Subcutaneous adipose tissue (tissue), 4 donors: ENCODE results near the gene PCDH19. TPM values are rescaled to one million over a fixed set of nuclear protein-coding genes. Genes with fewer than 3 reads are reported as not detected.

Source experiments
- total RNA-seq, 4 donors: library from RNA; depleted of rRNA; stranded (reverse); fragments of >200 nt; gene quantifications; one replicate each; pipeline ENCODE4 v1.1.0, GENCODE V29; 2016
- TF ChIP-seq, protein P1 (sequence below): fragments of 450-650 bp; IDR thresholded peaks from one replicate; pipeline ENCODE4 v1.5.1; 2016; ENCODE audit warnings: low read depth, mild to moderate bottlenecking, control low read depth, antibody characterized with exemption, moderate library complexity

PCDH19 gene
- total RNA-seq, 4 donors from 2014 or later: 1.4 to 4.3 (median 3.6) TPM

DNA sequence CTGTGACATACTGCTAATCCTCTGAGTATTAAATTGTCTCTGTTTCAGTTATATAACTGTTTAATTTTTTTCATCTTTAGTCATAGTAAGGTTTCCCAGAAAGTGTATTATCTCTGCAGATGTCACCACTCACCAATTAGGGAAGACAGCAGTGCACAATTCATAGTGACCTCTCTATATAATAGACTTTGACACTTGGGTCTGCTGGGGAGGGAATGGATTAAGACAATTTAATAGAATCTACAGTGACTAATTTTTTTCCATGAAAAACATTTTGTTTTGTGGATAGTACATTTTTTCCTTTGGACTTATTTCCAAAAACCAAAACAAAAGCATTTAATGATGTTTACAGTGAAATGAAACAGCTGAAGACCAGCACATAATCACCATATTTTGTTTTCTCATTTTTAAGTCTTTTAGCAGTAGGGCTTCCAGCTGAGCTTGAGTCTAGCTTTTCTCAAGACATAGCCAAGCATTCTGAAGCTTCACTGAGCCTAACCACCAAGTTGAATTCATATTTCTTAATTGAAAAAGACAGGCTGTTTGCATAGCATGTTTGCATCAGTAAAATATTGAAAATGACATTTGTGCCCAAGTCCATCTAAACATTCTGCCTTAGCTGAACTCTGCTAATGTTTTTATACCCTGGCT is 69.5 kb downstream of the PCDH19 start:
- TF ChIP-seq, protein P1, sequence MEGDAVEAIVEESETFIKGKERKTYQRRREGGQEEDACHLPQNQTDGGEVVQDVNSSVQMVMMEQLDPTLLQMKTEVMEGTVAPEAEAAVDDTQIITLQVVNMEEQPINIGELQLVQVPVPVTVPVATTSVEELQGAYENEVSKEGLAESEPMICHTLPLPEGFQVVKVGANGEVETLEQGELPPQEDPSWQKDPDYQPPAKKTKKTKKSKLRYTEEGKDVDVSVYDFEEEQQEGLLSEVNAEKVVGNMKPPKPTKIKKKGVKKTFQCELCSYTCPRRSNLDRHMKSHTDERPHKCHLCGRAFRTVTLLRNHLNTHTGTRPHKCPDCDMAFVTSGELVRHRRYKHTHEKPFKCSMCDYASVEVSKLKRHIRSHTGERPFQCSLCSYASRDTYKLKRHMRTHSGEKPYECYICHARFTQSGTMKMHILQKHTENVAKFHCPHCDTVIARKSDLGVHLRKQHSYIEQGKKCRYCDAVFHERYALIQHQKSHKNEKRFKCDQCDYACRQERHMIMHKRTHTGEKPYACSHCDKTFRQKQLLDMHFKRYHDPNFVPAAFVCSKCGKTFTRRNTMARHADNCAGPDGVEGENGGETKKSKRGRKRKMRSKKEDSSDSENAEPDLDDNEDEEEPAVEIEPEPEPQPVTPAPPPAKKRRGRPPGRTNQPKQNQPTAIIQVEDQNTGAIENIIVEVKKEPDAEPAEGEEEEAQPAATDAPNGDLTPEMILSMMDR: no peak

DNA sequence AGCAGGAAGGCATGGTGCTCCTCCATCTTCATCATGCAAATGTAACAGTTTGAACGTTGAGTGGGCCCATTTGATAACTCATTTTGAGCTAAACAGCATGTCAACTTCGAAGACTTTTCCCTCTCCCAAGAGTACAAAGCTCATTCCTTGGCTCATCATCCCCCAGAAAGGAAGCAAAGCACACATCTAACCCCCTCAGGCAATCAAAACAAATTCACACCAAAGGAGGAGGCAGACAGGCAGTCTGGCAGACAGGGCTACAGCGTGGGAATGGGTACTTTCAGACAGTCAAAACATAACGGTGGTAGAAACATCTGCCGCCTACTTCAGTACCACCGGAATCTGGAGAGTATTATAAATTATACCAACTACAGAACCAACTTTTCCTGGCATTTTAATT is 81.7 kb downstream of the PCDH19 start:
- TF ChIP-seq, protein P1: no peak

DNA sequence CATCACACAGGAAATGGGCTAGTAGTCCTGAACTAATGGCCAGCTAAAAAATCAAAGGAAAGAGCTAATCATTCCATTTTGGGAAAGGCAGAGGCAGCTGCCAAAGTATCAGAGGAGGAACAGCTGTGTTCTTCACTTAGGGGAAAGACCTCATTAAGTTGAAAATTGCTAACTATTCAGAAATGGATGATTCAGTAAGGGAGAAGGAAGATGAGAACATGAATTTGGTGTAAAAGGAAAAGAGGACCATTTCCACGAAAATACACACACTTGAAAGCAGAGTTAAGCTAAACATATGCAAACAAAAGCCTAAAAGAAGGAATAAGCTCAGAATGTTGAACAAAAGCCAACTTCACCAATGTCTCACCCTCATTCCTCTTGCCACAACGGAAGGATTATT is 90.4 kb downstream of the PCDH19 start:
- TF ChIP-seq, protein P1: no peak

DNA sequence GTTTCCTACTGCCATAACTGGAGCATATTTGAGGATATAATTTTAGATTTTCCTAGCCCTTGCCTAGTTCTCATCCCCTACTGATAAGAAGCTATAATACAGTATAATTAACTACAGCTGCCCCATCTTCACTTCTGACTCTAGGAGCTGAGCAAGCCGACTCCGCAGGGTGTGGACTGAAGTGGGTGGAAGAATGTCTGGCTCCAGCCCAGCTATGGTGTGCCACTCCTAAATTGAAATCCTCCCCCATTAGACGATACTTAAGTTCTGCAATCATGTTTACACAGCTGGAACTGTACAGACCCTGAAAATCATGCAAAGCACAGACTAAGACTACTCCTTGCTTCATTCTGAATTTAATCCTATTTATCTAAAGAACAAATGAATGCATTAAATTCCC is 93.1 kb downstream of the PCDH19 start:
- TF ChIP-seq, protein P1: no peak

DNA sequence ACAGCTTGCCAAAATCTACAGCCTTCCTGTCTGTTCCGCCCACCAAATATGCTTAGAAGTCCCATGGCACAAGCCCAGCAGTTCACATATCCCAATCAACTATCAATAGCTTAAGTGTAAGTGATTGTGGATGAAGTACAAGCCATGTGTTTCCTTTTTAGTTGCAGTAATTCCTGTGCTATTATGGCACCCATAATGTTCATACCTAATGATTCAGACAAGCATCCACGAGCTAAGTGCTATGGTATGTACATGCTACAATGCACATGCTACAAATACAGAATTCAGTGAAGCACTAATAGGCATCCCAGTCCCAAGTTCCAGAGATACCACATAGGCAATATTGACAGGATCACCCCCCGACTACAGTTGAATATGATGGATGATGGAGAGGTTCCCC is 94.5 kb downstream of the PCDH19 start:
- TF ChIP-seq, protein P1: no peak

DNA sequence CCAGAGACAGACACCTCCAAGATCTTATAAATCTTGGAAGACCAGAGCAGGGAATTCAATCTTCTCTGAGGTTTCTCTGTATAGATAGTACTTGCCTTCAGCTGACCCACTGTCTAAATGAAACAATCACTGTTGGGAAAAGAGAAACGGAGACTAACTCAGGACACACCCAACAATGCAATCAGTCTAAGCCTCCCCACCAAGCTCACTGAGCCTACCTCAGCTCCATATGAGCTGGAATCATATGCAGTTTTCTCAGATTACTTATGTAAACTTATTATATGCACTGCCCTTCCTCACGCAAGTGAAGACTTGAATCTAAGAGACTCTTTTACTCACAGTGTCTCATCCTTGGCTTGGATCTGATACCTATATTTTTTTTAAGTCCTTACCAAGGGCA is 110.5 kb downstream of the PCDH19 start:
- TF ChIP-seq, protein P1: no peak

DNA sequence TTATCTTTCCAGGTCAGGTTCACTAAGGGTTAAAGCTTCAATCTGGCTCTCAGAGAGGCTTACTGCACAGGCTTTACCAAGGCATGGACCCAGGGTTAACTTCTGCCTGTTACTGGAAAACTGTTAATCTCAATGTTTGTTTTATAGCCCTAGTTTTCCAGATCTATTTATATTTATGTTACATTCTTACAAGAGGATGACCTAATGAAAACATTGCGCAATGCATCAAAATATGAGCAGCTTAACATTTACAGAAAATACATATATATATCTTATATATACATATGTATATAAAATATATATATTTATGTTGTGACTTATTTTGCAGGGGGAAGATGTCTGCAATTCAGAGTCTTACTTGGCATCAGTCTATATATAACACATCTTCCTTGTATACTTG is 112.3 kb downstream of the PCDH19 start:
- TF ChIP-seq, protein P1: no peak
